NCI-H2107 treated with DMSO at 0.1 percent for 48 hours (cell line): Measurements from ENCODE around the gene SNED1.

Source experiments
- DNase-seq: peaks from one replicate; lab custom pipeline; 2025; ENCODE audit not compliant: unreplicated experiment; lab: John Stamatoyannopoulos, UW

Gene SNED1

GRCh38 chr2:241142063-241142462 lies 143.6 kb downstream of the SNED1 start:
- DNase-seq = no peak

- no peak for DNase-seq
Observed at GRCh38 chr2:241142593-241142992, 144.2 kb downstream of the SNED1 start.
